Smooth muscle cell (in vitro differentiated cells): ENCODE results near the gene NRGN. TPM values are rescaled to one million over a fixed set of nuclear protein-coding genes. Genes with fewer than 3 reads are reported as not detected.

Experiments
- DNase-seq: peaks from one replicate; lab custom pipeline; 2025; ENCODE audit not compliant: unreplicated experiment; lab: John Stamatoyannopoulos, UW
- H2AFZ ChIP-seq: fragments of 200-600 bp; sonication (generic); 2 replicates; pipeline ENCODE4 v1.6.0; 2016; ENCODE audit warnings: antibody characterized with exemption, low read depth, mild to moderate bottlenecking
- H3F3A ChIP-seq: fragments of 200-600 bp; sonication (generic); 2 replicates; pipeline ENCODE4 v1.6.0; 2017; ENCODE audit warnings: antibody characterized with exemption, low read depth
- H3K27ac ChIP-seq: fragments of 200-600 bp; sonication (generic); 2 replicates; pipeline ENCODE4 v1.5.1; 2016; ENCODE audit warnings: low read depth, mild to moderate bottlenecking
- H3K27me3 ChIP-seq: fragments of 200-600 bp; sonication (generic); 2 replicates; pipeline ENCODE4 v1.6.1; 2016; ENCODE audit warnings: low read depth, mild to moderate bottlenecking
- H3K36me3 ChIP-seq: fragments of 200-600 bp; sonication (generic); 2 replicates; pipeline ENCODE4 v1.5.1; 2016; ENCODE audit warnings: low read depth
- H3K4me1 ChIP-seq: fragments of 200-600 bp; sonication (generic); 2 replicates; pipeline ENCODE4 v1.5.1; 2016; ENCODE audit warnings: low read depth
- H3K4me2 ChIP-seq: fragments of 200-600 bp; sonication (generic); 2 replicates; pipeline ENCODE4 v1.6.0; 2016; ENCODE audit warnings: mild to moderate bottlenecking
- H3K4me3 ChIP-seq: fragments of 200-600 bp; sonication (generic); 2 replicates; pipeline ENCODE4 v1.5.1; 2016; ENCODE audit warnings: mild to moderate bottlenecking
- H3K79me2 ChIP-seq: fragments of 200-600 bp; sonication (generic); 2 replicates; pipeline ENCODE4 v1.6.0; 2016; ENCODE audit warnings: low read depth, mild to moderate bottlenecking
- H3K9ac ChIP-seq: fragments of 200-600 bp; sonication (generic); 2 replicates; pipeline ENCODE4 v1.6.0; 2016; ENCODE audit warnings: low read depth
- H3K9me3 ChIP-seq: fragments of 200-600 bp; sonication (generic); replicated peaks from 2 replicates; pipeline ENCODE4 v1.5.1; 2016; ENCODE audit warnings: low read depth
- H4K20me1 ChIP-seq: fragments of 200-600 bp; sonication (generic); 2 replicates; pipeline ENCODE4 v1.6.0; 2016; ENCODE audit warnings: low read depth
- WGBS: methylation state at CpG from one replicate; pipeline ENCODE4 v1.1.7; 2016; ENCODE audit warnings: low lambda C conversion rate; 5-methylcytosine and 5-hydroxymethylcytosine counted together
- polyA plus RNA-seq: library from polyadenylated mRNA; unstranded; fragments of >200 nt; fragmentation: Nextera tagmentation; extraction: Ambion mirVana; gene quantifications from 2 replicates; pipeline ENCODE4 v1.2.1, GENCODE V29; 2016
- total RNA-seq: library from RNA; depleted of rRNA; stranded (reverse); fragments of >200 nt; gene quantifications from 2 replicates; pipeline ENCODE4 v1.2.3, GENCODE V29; 2014
- TF ChIP-seq, protein P1 (sequence below): fragments of 200-600 bp; sonication (generic); IDR thresholded peaks from 2 replicates; pipeline ENCODE4 v1.5.1; 2017; ENCODE audit warnings: borderline replicate concordance, mild to moderate bottlenecking, antibody characterized with exemption; ENCODE audit not compliant: insufficient read depth, poor library complexity, severe bottlenecking

The NRGN gene
- total and polyA plus RNA-seq, 2 experiments from 2014 or later = 1.2 to 2.0 TPM

GRCh38 chr11:124717786-124718651, 21.7 kb upstream of the NRGN start:
- peak overlapping the region; percentile 84 for H3K4me2 ChIP-seq
- H2AFZ ChIP-seq = peak overlapping the region; percentile 7
- no peaks in the 10 kb centered on the region for H4K20me1 ChIP-seq
- H3K4me3 ChIP-seq = peak overlapping the region; percentile 40
- H3K4me1 ChIP-seq = peaks cover 15% of the 10 kb centered on the region
- H3K9ac ChIP-seq = no peak overlapping the region
- H3F3A ChIP-seq = no peaks in the 10 kb centered on the region
- 4% methylated on average over 45 of the region's 45 CpGs for WGBS
- DNase-seq = no peak
- no peaks in the 10 kb centered on the region for H3K9me3 ChIP-seq
- peaks cover 81% of the 10 kb centered on the region for H3K27me3 ChIP-seq
- H3K27ac ChIP-seq = no peak overlapping the region
- TF ChIP-seq, protein P1, sequence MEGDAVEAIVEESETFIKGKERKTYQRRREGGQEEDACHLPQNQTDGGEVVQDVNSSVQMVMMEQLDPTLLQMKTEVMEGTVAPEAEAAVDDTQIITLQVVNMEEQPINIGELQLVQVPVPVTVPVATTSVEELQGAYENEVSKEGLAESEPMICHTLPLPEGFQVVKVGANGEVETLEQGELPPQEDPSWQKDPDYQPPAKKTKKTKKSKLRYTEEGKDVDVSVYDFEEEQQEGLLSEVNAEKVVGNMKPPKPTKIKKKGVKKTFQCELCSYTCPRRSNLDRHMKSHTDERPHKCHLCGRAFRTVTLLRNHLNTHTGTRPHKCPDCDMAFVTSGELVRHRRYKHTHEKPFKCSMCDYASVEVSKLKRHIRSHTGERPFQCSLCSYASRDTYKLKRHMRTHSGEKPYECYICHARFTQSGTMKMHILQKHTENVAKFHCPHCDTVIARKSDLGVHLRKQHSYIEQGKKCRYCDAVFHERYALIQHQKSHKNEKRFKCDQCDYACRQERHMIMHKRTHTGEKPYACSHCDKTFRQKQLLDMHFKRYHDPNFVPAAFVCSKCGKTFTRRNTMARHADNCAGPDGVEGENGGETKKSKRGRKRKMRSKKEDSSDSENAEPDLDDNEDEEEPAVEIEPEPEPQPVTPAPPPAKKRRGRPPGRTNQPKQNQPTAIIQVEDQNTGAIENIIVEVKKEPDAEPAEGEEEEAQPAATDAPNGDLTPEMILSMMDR = no peak
- no peaks in the 10 kb centered on the region for H3K36me3 ChIP-seq
- no peaks in the 10 kb centered on the region for H3K79me2 ChIP-seq

GRCh38 chr11:124718801-124719200, 20.9 kb upstream of the NRGN start:
- Histone ChIP-seq H3K9ac (no peak overlapping the region), H3K4me2 (no peak overlapping the region), H4K20me1 (no peaks in the 10 kb centered on the region), H3F3A (no peaks in the 10 kb centered on the region), H3K4me3 (peak overlapping the region; percentile 40), H3K9me3 (no peaks in the 10 kb centered on the region), H3K79me2 (no peaks in the 10 kb centered on the region), H3K27ac (no peak overlapping the region), H2AFZ (no peak overlapping the region), H3K4me1 (peaks cover 15% of the 10 kb centered on the region), H3K36me3 (no peaks in the 10 kb centered on the region), H3K27me3 (peaks cover 87% of the 10 kb centered on the region)
- TF ChIP-seq, protein P1 = no peak
- no peak for DNase-seq
- 38% methylated on average over 14 of the region's 14 CpGs for WGBS

- H3K79me2 ChIP-seq = no peaks in the 10 kb centered on the region
- no peak overlapping the region for H3K27ac ChIP-seq
- WGBS = 50% methylated on average over 2 of the region's 2 CpGs
- H3K9ac ChIP-seq = no peak overlapping the region
- H3K9me3 ChIP-seq = no peaks in the 10 kb centered on the region
- no peaks in the 10 kb centered on the region for H3K36me3 ChIP-seq
- DNase-seq = no peak
- no peaks in the 10 kb centered on the region for H3F3A ChIP-seq
- peaks cover 95% of the 10 kb centered on the region for H3K27me3 ChIP-seq
- no peak overlapping the region for H2AFZ ChIP-seq
- H3K4me1 ChIP-seq = peaks cover 15% of the 10 kb centered on the region
- H3K4me2 ChIP-seq = no peak overlapping the region
- no peaks in the 10 kb centered on the region for H4K20me1 ChIP-seq
- H3K4me3 ChIP-seq = no peak overlapping the region
- TF ChIP-seq, protein P1 = no peak
Measured at GRCh38 chr11:124719534-124719933, 20.2 kb upstream of the NRGN start.
